Activated T-cell treated with anti-CD3 and anti-CD28 coated beads, Interleukin-2, amount 50 U/mL, for 24 hours (primary cell): ENCODE measurements around the gene UNC45A.
"Not testable (repeated sequence)": the region's sequence is repeated elsewhere in the genome, so short reads cannot be mapped to it uniquely, and the experiment has no call there.

Source experiments
- DNase-seq: peaks from one replicate; pipeline ENCODE4 v3.0.0-alpha.2; 2020
- H3K27ac Mint-ChIP-seq: 2 replicates; pipeline ENCODE4 v1.8.0; 2020; ENCODE audit warnings: mild to moderate bottlenecking, mixed read lengths
- H3K27me3 Mint-ChIP-seq: 2 replicates; pipeline ENCODE4 v1.8.0; 2020; ENCODE audit warnings: mixed read lengths
- H3K36me3 Mint-ChIP-seq: 2 replicates; pipeline ENCODE4 v1.8.0; 2020; ENCODE audit warnings: low read depth, mixed read lengths
- H3K4me1 Mint-ChIP-seq: 2 replicates; pipeline ENCODE4 v1.8.0; 2020; ENCODE audit warnings: low read depth, mixed read lengths
- H3K4me3 Mint-ChIP-seq: 2 replicates; pipeline ENCODE4 v1.8.0; 2020; ENCODE audit warnings: mild to moderate bottlenecking, moderate library complexity, mixed read lengths
- H3K9me3 Mint-ChIP-seq: 2 replicates; pipeline ENCODE4 v1.8.0; 2020; ENCODE audit warnings: mixed read lengths

Gene UNC45A

GRCh38 chr15:90909449-90909848, 25.6 kb upstream of the UNC45A start:
- Mint-ChIP-seq H3K27ac (peak overlapping the region; percentile 52), H3K36me3 (peaks cover 97% of the 10 kb centered on the region)
- H3K9me3 Mint-ChIP-seq, H3K4me1 Mint-ChIP-seq, H3K4me3 Mint-ChIP-seq, DNase-seq, H3K27me3 Mint-ChIP-seq: not testable (repeated sequence)

- no peak for DNase-seq
- Mint-ChIP-seq H3K27ac (no peak overlapping the region), H3K4me3 (no peak overlapping the region), H3K9me3 (no peaks in the 10 kb centered on the region), H3K27me3 (no peaks in the 10 kb centered on the region), H3K36me3 (peaks cover 97% of the 10 kb centered on the region), H3K4me1 (peaks cover 8% of the 10 kb centered on the region)
Observed at GRCh38 chr15:90909976-90910375, 25.1 kb upstream of the UNC45A start.

- Mint-ChIP-seq H3K9me3 (no peaks in the 10 kb centered on the region), H3K27ac (no peak overlapping the region), H3K36me3 (peaks cover 97% of the 10 kb centered on the region), H3K4me1 (peaks cover 3% of the 10 kb centered on the region), H3K27me3 (no peaks in the 10 kb centered on the region), H3K4me3 (no peak overlapping the region)
- DNase-seq, result no peak
Observed at GRCh38 chr15:90910441-90911301, 24.4 kb upstream of the UNC45A start.

- Mint-ChIP-seq H3K27ac (no peak overlapping the region), H3K9me3 (no peaks in the 10 kb centered on the region), H3K4me1 (no peaks in the 10 kb centered on the region), H3K4me3 (no peak overlapping the region), H3K36me3 (peaks cover 97% of the 10 kb centered on the region), H3K27me3 (no peaks in the 10 kb centered on the region)
- DNase-seq, result no peak
Observed at GRCh38 chr15:90911302-90911623, 23.8 kb upstream of the UNC45A start.

GRCh38 chr15:90911906-90912769, 22.9 kb upstream of the UNC45A start:
- H3K36me3 Mint-ChIP-seq, result peaks cover 97% of the 10 kb centered on the region
- H3K27ac Mint-ChIP-seq, result no peak overlapping the region
- H3K9me3 Mint-ChIP-seq, result no peaks in the 10 kb centered on the region
- H3K4me3 Mint-ChIP-seq, result no peak overlapping the region
- no peak for DNase-seq
- no peaks in the 10 kb centered on the region for H3K4me1 Mint-ChIP-seq
- no peaks in the 10 kb centered on the region for H3K27me3 Mint-ChIP-seq

GRCh38 chr15:90912770-90913075, 22.4 kb upstream of the UNC45A start:
- no peaks in the 10 kb centered on the region for H3K4me1 Mint-ChIP-seq
- H3K4me3 Mint-ChIP-seq, result no peak overlapping the region
- no peak overlapping the region for H3K27ac Mint-ChIP-seq
- no peaks in the 10 kb centered on the region for H3K27me3 Mint-ChIP-seq
- no peaks in the 10 kb centered on the region for H3K9me3 Mint-ChIP-seq
- peaks cover 97% of the 10 kb centered on the region for H3K36me3 Mint-ChIP-seq
- DNase-seq, result no peak

- Mint-ChIP-seq H3K27ac (no peak overlapping the region), H3K4me1 (no peaks in the 10 kb centered on the region), H3K36me3 (peaks cover 99% of the 10 kb centered on the region)
Observed at GRCh38 chr15:90913398-90913944, 21.6 kb upstream of the UNC45A start.

GRCh38 chr15:90914305-90915080, 20.6 kb upstream of the UNC45A start:
- Mint-ChIP-seq H3K36me3 (peaks cover 100% of the 10 kb centered on the region), H3K27ac (no peak overlapping the region), H3K27me3 (no peaks in the 10 kb centered on the region), H3K9me3 (no peaks in the 10 kb centered on the region), H3K4me3 (no peak overlapping the region), H3K4me1 (no peaks in the 10 kb centered on the region)
- no peak for DNase-seq

More at GRCh38 chr15:90913398-90913944, 21.6 kb upstream of the UNC45A start:
- DNase-seq, result no peak
- no peaks in the 10 kb centered on the region for H3K27me3 Mint-ChIP-seq
- no peak overlapping the region for H3K4me3 Mint-ChIP-seq
- H3K9me3 Mint-ChIP-seq, result no peaks in the 10 kb centered on the region

- no peak for DNase-seq
- Mint-ChIP-seq H3K27me3 (no peaks in the 10 kb centered on the region), H3K4me3 (no peak overlapping the region), H3K27ac (peak overlapping the region; percentile 47), H3K36me3 (peaks cover 100% of the 10 kb centered on the region), H3K9me3 (no peaks in the 10 kb centered on the region), H3K4me1 (no peaks in the 10 kb centered on the region)
Observed at GRCh38 chr15:90915216-90915807, 19.8 kb upstream of the UNC45A start.

- H3K36me3 Mint-ChIP-seq, result peaks cover 100% of the 10 kb centered on the region
Observed at GRCh38 chr15:90915808-90916440, 19.2 kb upstream of the UNC45A start.

GRCh38 chr15:90916461-90916860, 18.6 kb upstream of the UNC45A start:
- Mint-ChIP-seq H3K4me3 (no peak overlapping the region), H3K9me3 (no peaks in the 10 kb centered on the region), H3K27ac (no peak overlapping the region), H3K36me3 (peaks cover 100% of the 10 kb centered on the region), H3K4me1 (no peaks in the 10 kb centered on the region), H3K27me3 (no peaks in the 10 kb centered on the region)
- no peak for DNase-seq

More at GRCh38 chr15:90915808-90916440, 19.2 kb upstream of the UNC45A start:
- DNase-seq, result no peak
- no peaks in the 10 kb centered on the region for H3K9me3 Mint-ChIP-seq
- H3K4me1 Mint-ChIP-seq, result no peaks in the 10 kb centered on the region
- H3K27ac Mint-ChIP-seq, result peak overlapping the region; percentile 29
- no peak overlapping the region for H3K4me3 Mint-ChIP-seq
- no peaks in the 10 kb centered on the region for H3K27me3 Mint-ChIP-seq

- H3K4me1 Mint-ChIP-seq, result peaks cover 9% of the 10 kb centered on the region
- H3K27me3 Mint-ChIP-seq, result no peaks in the 10 kb centered on the region
- H3K36me3 Mint-ChIP-seq, result peaks cover 98% of the 10 kb centered on the region
- H3K9me3 Mint-ChIP-seq, result no peaks in the 10 kb centered on the region
- no peak for DNase-seq
- no peak overlapping the region for H3K4me3 Mint-ChIP-seq
- peak overlapping the region; percentile 9 for H3K27ac Mint-ChIP-seq
Observed at GRCh38 chr15:90917569-90917968, 17.5 kb upstream of the UNC45A start.

- Mint-ChIP-seq H3K27ac (no peak overlapping the region), H3K9me3 (no peaks in the 10 kb centered on the region), H3K36me3 (peaks cover 96% of the 10 kb centered on the region), H3K4me1 (peaks cover 15% of the 10 kb centered on the region), H3K4me3 (no peak overlapping the region), H3K27me3 (no peaks in the 10 kb centered on the region)
- DNase-seq, result no peak
Observed at GRCh38 chr15:90918034-90918788, 16.9 kb upstream of the UNC45A start.
